ENCODE results near the gene TNFAIP8L1.
A peak's percentile ranks its signal among the peaks of the same experiment; 100 is the strongest.

The TNFAIP8L1 gene

DNA sequence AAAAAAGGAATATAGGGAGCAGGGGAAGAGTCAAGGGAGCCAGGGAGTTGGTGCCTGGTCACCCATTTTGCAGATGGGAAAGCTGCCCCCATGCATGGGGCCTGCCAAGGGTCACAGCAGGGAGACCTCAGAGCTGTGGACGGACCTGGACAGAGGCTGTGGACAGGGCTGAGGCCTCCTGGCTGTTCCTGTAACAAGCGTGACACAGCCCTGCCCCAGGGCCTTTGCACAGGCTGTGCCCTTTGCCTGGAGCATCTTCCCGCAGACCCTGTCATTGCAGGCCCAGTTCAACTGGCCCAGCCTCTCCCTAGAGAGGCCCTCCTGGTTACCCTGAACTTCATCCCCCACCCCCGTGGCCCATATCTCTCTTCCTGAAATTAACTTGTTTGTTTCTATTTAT is 6.4 kb downstream of the TNFAIP8L1 start:
- DNase-seq (ENCODE audit: low read depth, low spot score): no peak
- H3K27ac ChIP-seq: no peak overlapping the region

- H3K27ac ChIP-seq: no peak overlapping the region
- DNase-seq (ENCODE audit: low read depth, low spot score): no peak
Measured at GRCh38 chr19:4647676-4648644, 8.6 kb downstream of the TNFAIP8L1 start.

DNA sequence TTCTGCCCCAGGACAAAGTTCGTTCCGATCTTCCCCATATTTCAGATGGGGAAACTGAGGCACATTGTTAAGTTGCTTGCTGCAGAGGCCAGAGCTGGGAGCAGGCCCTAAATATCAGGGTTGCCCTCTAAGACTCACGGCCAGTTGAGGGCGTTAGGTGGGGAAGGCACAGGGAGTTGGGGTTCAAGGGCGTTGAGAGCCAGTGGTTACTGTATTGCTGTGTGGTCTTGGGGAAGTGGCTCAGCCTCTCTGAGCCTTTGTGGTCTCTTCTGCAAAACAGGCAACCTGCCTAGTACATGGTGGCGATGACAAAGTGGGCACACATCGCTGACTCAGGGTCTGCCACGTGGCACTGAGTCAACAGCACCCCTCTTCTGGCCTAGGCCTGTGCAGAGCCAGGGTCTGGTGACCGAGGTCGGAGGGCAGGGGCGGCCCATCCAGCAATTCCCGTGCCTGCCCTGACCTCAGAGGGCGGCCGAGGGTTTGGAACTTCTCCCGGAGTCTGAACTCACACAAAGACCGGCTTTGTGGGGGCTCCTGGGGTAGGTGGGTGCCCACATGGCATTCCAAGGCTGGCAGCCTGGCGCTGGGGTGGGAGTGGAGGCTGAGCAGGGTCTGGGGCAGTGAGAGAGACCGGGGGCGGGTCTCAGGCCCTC is 10.2 kb downstream of the TNFAIP8L1 start:
- H3K27ac ChIP-seq: no peak overlapping the region
- DNase-seq (ENCODE audit: low read depth, low spot score): no peak

GRCh38 chr19:4650159-4650558 is 10.8 kb downstream of the TNFAIP8L1 start:
- H3K27ac ChIP-seq: no peak overlapping the region
- DNase-seq (ENCODE audit: low read depth, low spot score): no peak

- DNase-seq (ENCODE audit: low read depth, low spot score): no peak
Measured at GRCh38 chr19:4652075-4652474, 12.8 kb downstream of the TNFAIP8L1 start.

GRCh38 chr19:4653793-4654436 is 14.6 kb downstream of the TNFAIP8L1 start:
- no peak for DNase-seq (ENCODE audit: low read depth, low spot score)

More at GRCh38 chr19:4652075-4652474, 12.8 kb downstream of the TNFAIP8L1 start:
- H3K27ac ChIP-seq: no peak overlapping the region

DNA sequence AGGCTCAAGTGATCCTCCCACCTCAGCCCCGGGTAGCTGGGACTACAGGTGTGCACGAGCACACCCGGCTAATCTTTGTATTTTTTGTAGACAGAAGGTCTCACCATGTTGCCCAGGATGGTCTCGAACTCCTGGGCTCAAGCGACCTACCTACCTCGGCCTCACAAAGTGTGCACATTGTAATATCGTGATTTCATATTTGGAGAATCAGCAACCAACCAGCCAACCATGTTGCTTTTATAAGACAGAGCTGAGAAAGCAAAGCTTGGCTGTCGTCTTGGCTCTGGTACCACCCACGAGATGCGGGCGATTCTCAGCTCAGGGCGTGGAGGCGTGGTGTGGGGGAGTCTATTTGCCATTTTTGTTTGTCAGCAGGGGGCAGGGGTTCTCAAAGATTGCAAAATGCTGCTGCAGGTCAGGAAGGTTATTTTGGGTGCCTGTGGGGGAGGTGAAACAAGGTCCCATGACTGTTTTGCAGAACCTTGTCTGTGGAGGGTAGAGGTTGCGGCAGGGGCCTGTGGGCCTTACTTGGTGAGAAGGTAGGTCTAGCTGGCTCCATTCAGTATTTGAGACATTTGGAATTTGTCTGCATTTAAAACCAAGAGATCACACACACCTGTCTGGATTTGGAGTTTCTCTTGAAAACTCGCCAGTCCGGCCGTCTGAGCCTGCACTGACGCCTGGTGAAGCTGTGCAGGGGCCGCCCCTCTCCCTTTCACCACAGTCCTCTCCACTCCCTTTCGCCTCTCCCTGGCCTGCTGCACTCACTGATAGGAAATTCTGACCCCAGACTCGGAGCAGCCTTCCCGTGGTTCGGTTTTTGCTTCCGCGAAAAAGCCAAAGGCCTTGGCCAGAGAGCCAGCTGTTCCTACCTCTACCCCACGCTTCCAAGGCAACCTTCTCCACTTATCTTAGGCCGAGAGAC is 15.4 kb downstream of the TNFAIP8L1 start:
- H3K27ac ChIP-seq: no peak overlapping the region

More at GRCh38 chr19:4653793-4654436, 14.6 kb downstream of the TNFAIP8L1 start:
- no peak overlapping the region for H3K27ac ChIP-seq

DNA sequence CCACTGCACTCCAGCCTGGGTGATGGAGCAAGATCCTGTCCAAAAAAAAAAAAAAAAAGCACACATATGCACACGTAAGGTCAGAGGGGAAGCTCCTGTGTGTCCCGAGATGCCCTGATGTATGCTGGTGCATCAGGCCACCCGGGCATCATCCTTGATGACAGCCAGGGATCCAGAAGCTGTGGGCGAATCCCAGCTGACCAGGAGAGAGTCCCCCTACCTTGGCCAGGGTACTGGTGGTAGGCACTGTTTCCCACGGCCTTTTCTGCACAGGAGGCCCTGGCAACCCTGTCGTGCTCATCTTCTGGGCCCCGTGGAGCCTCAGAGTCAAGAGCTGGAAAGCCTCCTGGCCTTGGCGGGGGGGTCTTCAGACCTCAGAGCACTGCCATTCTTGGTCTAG is 16.8 kb downstream of the TNFAIP8L1 start:
- DNase-seq (ENCODE audit: low read depth, low spot score): no peak
- no peak overlapping the region for H3K27ac ChIP-seq

More for the DNA sequence above, 15.4 kb downstream of the TNFAIP8L1 start:
- no peak for DNase-seq (ENCODE audit: low read depth, low spot score)

DNA sequence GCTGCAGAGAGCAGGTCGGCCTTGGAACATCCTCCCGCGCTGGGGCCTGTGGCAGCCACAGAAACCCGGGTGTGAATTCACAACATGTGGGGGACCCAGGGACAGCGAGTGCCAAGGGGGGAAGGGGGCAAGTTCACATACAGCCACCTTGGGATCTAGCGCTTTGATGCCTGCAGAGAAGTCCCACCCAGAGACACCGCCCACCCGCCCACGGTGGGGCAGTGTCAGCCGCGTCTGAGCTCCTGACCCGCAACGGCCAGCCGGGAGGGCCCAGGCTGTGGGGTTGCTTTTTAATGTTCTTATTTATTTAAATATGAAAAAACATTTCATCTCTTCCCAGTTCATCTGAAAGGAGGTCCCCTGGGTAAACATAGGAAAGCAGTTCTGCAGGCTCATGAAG is 17.9 kb downstream of the TNFAIP8L1 start:
- no peak for DNase-seq (ENCODE audit: low read depth, low spot score)
- H3K27ac ChIP-seq: no peak overlapping the region

DNA sequence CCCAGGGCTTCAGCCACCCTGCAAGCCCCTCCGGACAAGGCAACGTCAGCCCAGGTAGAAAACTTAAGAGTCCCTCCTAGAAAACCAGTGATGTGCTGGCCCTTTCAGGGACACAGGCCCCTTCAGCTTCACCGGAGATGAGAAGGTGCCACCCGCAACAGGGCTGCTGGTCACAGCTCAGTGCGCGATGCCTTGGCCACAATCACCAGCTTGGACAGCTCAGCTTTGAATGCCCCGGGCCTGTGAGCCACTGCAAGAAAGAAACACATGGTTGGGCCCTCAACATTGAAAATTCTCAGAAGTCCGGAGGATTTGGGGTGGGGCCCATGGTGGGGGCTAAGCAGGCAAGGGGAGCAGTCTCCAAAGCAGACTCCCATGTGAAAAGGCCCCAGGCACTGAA is 18.5 kb downstream of the TNFAIP8L1 start:
- no peak overlapping the region for H3K27ac ChIP-seq
- DNase-seq (ENCODE audit: low read depth, low spot score): no peak

- no peak for DNase-seq (ENCODE audit: low read depth, low spot score)
- H3K27ac ChIP-seq: no peak overlapping the region
Measured at GRCh38 chr19:4660181-4660791, 21.0 kb downstream of the TNFAIP8L1 start.

GRCh38 chr19:4660993-4661392 is 21.7 kb downstream of the TNFAIP8L1 start:
- H3K27ac ChIP-seq: no peak overlapping the region
- no peak for DNase-seq (ENCODE audit: low read depth, low spot score)

DNA sequence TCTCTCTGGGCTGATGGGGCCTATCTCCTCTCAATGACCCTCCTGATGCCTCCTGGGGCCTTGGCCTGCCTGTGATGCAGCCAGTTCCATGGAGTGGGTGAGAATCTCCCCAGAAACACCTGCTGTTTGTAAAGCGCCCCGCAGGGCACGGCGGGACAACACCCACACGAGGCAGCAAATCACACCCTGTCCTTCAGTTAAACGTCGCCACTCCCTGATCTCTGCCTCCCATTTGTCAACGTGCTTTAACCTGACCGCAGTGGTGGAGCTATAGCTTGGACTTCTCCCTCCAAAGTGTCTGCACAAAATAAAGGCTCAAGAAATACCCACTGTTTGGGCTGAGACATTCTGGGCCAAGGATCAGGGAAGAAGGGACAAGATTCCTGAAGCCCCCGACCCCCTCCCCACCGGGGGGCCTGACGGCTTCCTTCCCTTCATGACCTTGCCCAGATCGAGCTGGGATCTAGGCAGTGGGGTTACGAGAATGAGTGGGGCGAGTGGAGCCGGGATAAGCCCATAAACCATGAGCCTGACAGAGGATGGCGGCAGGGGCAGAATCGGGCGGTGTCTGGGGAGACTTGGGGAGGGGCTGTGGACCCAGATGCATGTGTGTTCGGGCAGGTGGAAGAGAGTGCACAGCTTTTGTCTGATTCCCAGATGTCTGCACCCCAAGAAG is 22.8 kb downstream of the TNFAIP8L1 start:
- no peak for DNase-seq (ENCODE audit: low read depth, low spot score)
- H3K27ac ChIP-seq: no peak overlapping the region

- H3K27ac ChIP-seq: no peak overlapping the region
- no peak for DNase-seq (ENCODE audit: low read depth, low spot score)
Measured at GRCh38 chr19:4662812-4663211, 23.5 kb downstream of the TNFAIP8L1 start.

GRCh38 chr19:4664642-4665041 is 25.3 kb downstream of the TNFAIP8L1 start:
- no peak for DNase-seq (ENCODE audit: low read depth, low spot score)
- no peak overlapping the region for H3K27ac ChIP-seq

DNA sequence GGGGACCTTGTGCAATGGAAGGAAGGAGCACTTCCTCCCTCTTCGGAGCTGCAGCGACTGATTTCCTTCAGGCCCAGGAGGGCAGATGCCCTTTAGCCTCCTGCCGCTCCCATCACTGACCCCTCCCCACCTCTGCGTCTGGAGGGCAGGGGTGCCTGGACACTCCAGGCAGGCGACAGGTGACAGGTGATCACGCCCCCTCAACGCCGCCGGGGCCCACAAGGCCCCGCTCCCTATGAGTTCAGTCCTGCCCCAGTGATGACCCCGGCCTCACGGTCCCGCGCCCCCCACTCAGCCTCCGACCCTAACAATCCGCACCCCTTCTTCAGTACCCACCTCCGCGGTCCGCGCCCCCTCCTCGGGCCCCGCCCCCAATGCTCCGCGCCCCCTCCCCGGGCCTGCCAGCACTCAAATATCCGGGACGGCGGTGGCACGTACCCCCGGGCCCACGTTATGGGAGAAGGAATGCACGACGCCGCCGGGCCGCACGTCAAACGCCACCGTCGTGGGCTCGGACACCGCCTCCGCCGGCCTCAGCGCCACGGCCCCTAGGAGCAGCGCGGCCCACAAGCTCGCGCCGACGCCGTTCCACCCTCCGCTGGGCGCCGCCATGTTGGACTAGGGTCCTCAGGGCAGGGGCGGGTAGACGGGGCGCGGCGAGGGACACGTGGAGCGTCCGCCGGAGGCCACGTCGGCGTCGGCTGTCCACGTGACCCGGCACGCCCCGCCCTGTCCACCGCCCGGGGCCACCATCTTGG is 30.6 kb downstream of the TNFAIP8L1 start, which contains the start of gene MYDGF:
TSS of gene MYDGF (minus strand) at position 620 of the 758 bp plus-strand sequence. CDS start at position 612, 8 bp downstream.
- peak; percentile 26 for DNase-seq (ENCODE audit: low read depth, low spot score)
- peak within 1 kb of the TSS; percentile 74 for H3K27ac ChIP-seq

GRCh38 chr19:4671185-4671851 is 32.0 kb downstream of the TNFAIP8L1 start:
- no peak for DNase-seq (ENCODE audit: low read depth, low spot score)
- H3K27ac ChIP-seq: peak overlapping the region; percentile 74
